BE2C (cell line): ENCODE data around the gene FAT2.

Source experiments
- DNase-seq: peaks from one replicate; pipeline ENCODE4 v3.0.0-alpha.2; 2020
- H3K27me3 ChIP-seq: fragments of 250-450 bp; sonication (Bioruptor Pico); 2 replicates; pipeline ENCODE4 v1.5.1; 2020; ENCODE audit warnings: mild to moderate bottlenecking
- H3K36me3 ChIP-seq: fragments of 250-450 bp; sonication (Bioruptor Pico); 2 replicates; pipeline ENCODE4 v1.5.1; 2020; ENCODE audit warnings: mild to moderate bottlenecking
- H3K4me1 ChIP-seq: fragments of 250-450 bp; sonication (Bioruptor Pico); 2 replicates; pipeline ENCODE4 v1.5.1; 2020
- H3K4me3 ChIP-seq: 2 replicates; pipeline ENCODE4 v1.5.1; 2011; ENCODE audit warnings: low read depth, low read length
- H3K9me3 ChIP-seq: fragments of 250-450 bp; sonication (Bioruptor Pico); 2 replicates; pipeline ENCODE4 v1.5.1; 2020
- CTCF ChIP-seq: IDR thresholded peaks from 2 replicates; pipeline ENCODE4 v1.5.1; 2012; ENCODE audit warnings: mild to moderate bottlenecking, low read depth, low read length

Gene FAT2

GRCh38 chr5:151617841-151618710, 26.9 kb upstream of the FAT2 start:
- no peak for DNase-seq
- no peak for TF ChIP-seq CTCF
- Histone ChIP-seq H3K9me3 (no peaks in the 10 kb centered on the region), H3K27me3 (no peaks in the 10 kb centered on the region; the same call in 1 of the 2 replicates), H3K36me3 (no peaks in the 10 kb centered on the region), H3K4me3 (no peak overlapping the region), H3K4me1 (no peaks in the 10 kb centered on the region)

DNA sequence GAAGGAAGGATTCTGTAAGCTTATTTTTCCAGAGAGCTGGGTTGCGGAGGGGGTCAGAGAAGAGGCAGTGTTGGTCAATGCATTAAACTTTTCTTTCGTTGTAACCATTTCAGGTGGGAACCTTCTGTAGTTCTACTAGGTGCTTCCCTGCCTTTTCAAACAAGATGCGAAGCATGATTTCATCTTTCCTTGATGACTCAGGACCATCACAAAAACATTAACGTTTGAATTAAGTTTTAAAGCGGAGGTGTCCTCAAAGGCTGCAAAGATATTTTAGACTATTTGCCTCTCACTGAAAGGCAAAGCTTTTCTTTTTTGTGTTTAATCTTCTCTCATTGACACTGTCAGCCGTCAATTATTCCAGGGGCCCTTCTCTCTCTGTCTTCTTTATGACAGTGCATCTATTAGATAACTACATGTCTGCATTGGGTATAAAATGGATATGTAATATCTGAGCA, 26.3 kb upstream of the FAT2 start:
- no peak for DNase-seq
- Histone ChIP-seq H3K36me3 (no peaks in the 10 kb centered on the region), H3K4me1 (no peaks in the 10 kb centered on the region), H3K9me3 (no peaks in the 10 kb centered on the region), H3K4me3 (no peak overlapping the region), H3K27me3 (no peaks in the 10 kb centered on the region; the same call in 1 of the 2 replicates)
- no peak for TF ChIP-seq CTCF

DNA sequence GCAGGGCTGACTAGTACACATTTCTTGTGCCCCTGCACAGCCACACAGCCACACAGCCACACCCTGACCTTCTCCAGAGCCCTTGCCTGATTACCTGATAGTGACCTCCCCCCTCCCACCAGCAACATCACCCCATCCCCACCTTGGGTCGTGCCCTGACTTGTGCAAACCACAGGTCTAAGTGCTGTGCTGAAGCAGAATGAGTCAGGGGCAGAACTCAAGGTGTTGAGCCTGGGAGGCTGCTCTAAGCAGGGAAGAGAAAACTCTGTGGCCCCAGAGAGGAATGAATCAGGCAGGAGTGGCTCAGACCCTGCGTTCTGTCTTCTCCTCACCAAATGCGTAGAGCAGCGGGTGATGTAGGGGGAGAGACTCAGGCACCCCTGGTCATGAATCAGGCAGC, 24.3 kb upstream of the FAT2 start:
- no peaks in the 10 kb centered on the region for H3K9me3 ChIP-seq
- no peak for TF ChIP-seq CTCF
- H3K27me3 ChIP-seq = no peaks in the 10 kb centered on the region
- H3K36me3 ChIP-seq = no peaks in the 10 kb centered on the region
- no peak for DNase-seq
- H3K4me1 ChIP-seq = no peaks in the 10 kb centered on the region
- no peak overlapping the region for H3K4me3 ChIP-seq

GRCh38 chr5:151614565-151614964, 23.4 kb upstream of the FAT2 start:
- TF ChIP-seq CTCF = no peak
- no peaks in the 10 kb centered on the region for H3K36me3 ChIP-seq
- H3K9me3 ChIP-seq = no peaks in the 10 kb centered on the region
- no peak for DNase-seq
- no peak overlapping the region for H3K4me3 ChIP-seq
- no peaks in the 10 kb centered on the region; the same call in 1 of the 2 replicates for H3K27me3 ChIP-seq
- H3K4me1 ChIP-seq = no peaks in the 10 kb centered on the region

- no peak for TF ChIP-seq CTCF
- Histone ChIP-seq H3K36me3 (no peaks in the 10 kb centered on the region), H3K27me3 (no peaks in the 10 kb centered on the region; the same call in 1 of the 2 replicates), H3K4me1 (no peaks in the 10 kb centered on the region), H3K9me3 (no peaks in the 10 kb centered on the region), H3K4me3 (no peak overlapping the region)
- no peak for DNase-seq
Observed at GRCh38 chr5:151612689-151613427, 21.7 kb upstream of the FAT2 start.
